ENCODE measurements around the gene MCF2L. TPM values are rescaled to one million over a fixed set of nuclear protein-coding genes. Genes with fewer than 3 reads are reported as not detected.

MCF2L gene
- total RNA-seq, 1 experiment from 2014 or later: 21.3 TPM

DNA sequence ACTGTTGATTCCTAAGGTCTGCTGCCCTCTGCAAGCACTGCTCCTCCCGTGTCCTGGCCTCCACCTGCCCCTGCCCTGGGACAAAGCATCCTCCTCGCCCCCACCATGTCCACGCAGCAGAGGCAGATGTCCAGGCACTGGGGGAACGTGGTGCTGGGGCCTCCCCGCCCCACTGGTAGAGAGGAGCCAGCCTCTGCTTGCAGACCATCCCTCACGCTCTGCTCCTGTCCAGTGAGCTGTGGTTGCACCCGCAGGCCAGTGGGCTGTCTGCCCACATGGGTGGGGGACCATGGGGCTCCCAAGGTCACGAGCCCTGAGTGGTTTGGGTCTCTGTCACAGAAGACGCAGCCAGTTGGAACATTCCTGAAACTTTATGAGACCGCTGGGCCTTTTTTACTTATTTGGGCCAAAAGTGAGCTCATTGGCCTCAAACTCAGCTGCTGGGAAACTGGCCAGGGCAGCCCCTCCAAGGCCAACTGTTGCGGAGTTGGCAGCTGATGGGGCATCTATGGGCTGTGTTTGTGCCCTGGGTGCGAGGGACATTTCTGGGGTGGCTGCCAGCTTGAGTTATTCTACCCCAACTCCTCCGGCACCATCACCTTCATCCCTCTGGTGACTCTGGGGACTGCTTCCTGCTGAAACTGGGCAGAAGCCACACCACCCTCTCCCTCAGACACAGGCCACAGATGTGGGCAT is 71.7 kb downstream of the MCF2L start:
- no peaks in the 10 kb centered on the region for H3K36me3 ChIP-seq (replicated peaks; ENCODE audit: control insufficient read depth, insufficient read depth, low read length)
- no peak overlapping the region for H3K4me3 ChIP-seq (ENCODE audit: insufficient read depth, low read depth, low read length)
- no peak for DNase-seq
- H3K27me3 ChIP-seq (ENCODE audit: control insufficient read depth, insufficient read depth, low read length): no peaks in the 10 kb centered on the region

DNA sequence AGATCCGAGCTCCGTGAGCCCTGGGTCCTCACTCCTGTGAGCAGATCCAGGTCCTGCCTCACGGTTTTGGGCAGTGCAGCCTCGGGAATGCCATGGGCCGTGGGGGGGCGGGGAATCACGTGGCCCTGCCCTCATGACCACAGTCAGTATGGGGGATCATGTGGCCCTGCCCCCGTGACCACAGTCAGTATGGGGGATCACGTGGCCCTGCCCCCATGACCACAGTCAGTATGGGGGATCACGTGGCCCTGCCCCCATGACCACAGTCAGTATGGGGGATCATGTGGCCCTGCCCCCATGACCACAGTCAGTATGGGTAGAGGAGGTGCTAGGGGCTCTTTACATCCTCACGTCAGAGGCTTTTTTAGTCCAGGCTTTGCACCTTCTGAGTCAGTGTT is 72.3 kb downstream of the MCF2L start:
- DNase-seq: no peak
- H3K36me3 ChIP-seq (replicated peaks; ENCODE audit: control insufficient read depth, insufficient read depth, low read length): no peaks in the 10 kb centered on the region
- no peak overlapping the region for H3K4me3 ChIP-seq (ENCODE audit: insufficient read depth, low read depth, low read length)
- H3K27me3 ChIP-seq (ENCODE audit: control insufficient read depth, insufficient read depth, low read length): no peaks in the 10 kb centered on the region

DNA sequence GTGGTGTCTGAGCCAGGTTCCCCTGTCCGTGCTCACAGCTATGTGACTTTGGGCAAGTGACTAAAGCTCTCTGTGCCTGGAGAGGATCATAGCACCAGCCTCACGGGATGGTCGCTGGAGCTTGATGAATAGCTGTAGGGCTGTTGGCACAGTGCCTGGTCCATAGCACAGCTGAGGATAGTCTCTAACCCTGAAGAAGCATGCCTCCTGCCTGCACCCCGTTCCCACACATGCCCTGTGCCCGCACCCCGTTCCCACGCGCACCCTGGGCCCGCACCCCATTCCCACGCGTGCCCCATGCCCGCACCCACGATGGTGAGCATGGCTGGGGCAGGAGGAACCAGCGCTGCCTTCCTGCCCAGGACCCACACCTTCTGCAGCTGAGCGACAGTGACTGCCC is 72.9 kb downstream of the MCF2L start:
- no peaks in the 10 kb centered on the region for H3K27me3 ChIP-seq (ENCODE audit: control insufficient read depth, insufficient read depth, low read length)
- no peak overlapping the region for H3K4me3 ChIP-seq (ENCODE audit: insufficient read depth, low read depth, low read length)
- H3K36me3 ChIP-seq (replicated peaks; ENCODE audit: control insufficient read depth, insufficient read depth, low read length): no peaks in the 10 kb centered on the region

GRCh38 chr13:113042456-113042855 is 73.4 kb downstream of the MCF2L start:
- no peak for DNase-seq

More for the DNA sequence above, 72.9 kb downstream of the MCF2L start:
- no peak for DNase-seq

DNA sequence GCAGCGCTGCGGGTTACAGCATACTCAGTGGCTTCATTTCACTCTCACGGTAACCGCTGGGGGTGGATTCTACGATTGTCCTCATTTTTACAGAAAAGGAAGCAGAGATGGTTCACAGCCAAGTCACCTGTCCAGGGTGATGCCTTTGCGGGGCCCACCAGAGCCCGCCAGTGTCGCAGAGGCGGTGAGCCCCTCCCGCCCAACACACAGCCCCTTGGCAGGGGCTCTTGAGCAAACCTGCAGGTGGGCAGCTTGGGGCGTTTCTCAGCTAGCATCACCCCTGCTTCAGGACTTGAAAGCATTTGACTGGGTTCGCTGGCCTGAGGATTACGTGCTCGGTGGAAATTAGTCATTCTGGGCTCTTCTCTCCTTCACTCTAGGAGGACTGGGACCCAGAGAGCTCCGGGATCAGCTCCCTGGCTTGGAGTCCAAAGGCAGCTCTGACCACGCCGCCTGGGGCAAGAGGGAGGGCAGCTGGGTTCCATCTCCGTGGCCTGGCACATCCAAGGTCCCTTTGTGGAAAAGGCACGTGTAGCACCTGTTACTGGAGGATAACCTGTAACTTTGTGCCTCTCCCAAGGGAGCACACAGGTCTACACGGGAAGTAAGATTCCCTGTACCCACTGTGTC is 74.1 kb downstream of the MCF2L start:
- Histone ChIP-seq H3K27me3 (ENCODE audit: control insufficient read depth, insufficient read depth, low read length) (no peaks in the 10 kb centered on the region), H3K36me3 (replicated peaks; ENCODE audit: control insufficient read depth, insufficient read depth, low read length) (no peaks in the 10 kb centered on the region), H3K4me3 (ENCODE audit: insufficient read depth, low read depth, low read length) (no peak overlapping the region)
- DNase-seq: no peak

More at GRCh38 chr13:113042456-113042855, 73.4 kb downstream of the MCF2L start:
- Histone ChIP-seq H3K27me3 (ENCODE audit: control insufficient read depth, insufficient read depth, low read length) (no peaks in the 10 kb centered on the region), H3K36me3 (replicated peaks; ENCODE audit: control insufficient read depth, insufficient read depth, low read length) (no peaks in the 10 kb centered on the region), H3K4me3 (ENCODE audit: insufficient read depth, low read depth, low read length) (no peak overlapping the region)

- H3K4me3 ChIP-seq (ENCODE audit: insufficient read depth, low read depth, low read length): no peak overlapping the region
- H3K27me3 ChIP-seq (ENCODE audit: control insufficient read depth, insufficient read depth, low read length): no peaks in the 10 kb centered on the region
- H3K36me3 ChIP-seq (replicated peaks; ENCODE audit: control insufficient read depth, insufficient read depth, low read length): no peaks in the 10 kb centered on the region
- DNase-seq: no peak
Observed at GRCh38 chr13:113043931-113044330, 74.9 kb downstream of the MCF2L start.

- H3K36me3 ChIP-seq (replicated peaks; ENCODE audit: control insufficient read depth, insufficient read depth, low read length): no peaks in the 10 kb centered on the region
- no peak for DNase-seq
- H3K27me3 ChIP-seq (ENCODE audit: control insufficient read depth, insufficient read depth, low read length): no peaks in the 10 kb centered on the region
- no peak overlapping the region for H3K4me3 ChIP-seq (ENCODE audit: insufficient read depth, low read depth, low read length)
Observed at GRCh38 chr13:113044391-113045114, 75.5 kb downstream of the MCF2L start.

DNA sequence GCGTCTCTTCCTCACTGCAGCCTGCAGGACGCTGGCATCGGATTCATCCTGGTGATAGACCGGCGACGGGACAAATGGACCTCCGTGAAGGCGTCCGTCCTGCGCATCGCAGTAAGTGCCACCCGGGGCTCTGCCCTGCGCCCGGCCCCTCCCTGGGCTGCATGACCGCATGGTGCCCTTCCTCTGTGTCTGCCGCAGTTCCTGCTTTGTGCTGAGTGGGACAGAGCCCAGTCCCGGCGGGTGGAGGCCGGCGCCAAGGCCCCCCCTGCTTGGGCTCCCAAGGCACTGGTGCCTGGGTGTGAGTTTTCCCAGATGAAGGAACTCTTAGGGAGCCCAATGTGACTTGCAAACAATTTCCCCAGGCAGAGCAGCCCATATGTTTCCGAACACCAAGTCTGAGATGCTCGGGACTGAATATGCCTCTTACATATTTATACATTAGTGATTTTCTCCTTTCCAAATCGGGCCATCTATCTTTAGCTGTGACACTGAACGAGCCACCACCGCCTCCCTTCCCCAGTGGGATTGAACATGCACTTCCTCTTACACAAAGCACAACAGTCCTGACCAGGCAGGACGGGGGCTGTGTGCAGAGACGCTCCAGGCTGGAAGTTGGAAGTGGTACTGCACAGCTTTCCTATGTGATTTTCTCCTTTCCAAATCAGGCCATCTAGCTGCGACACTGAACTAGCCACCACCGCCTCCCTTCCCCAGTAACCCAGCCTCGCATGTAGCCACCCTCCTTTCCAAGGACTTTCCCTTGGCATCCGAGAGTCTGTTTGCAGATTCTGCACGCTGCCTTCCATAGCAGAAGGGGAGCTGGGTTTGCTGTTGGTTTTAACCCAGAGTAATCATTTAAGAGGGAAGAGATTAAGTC is 76.5 kb downstream of the MCF2L start:
- H3K4me3 ChIP-seq (ENCODE audit: insufficient read depth, low read depth, low read length): no peak overlapping the region
- H3K36me3 ChIP-seq (replicated peaks; ENCODE audit: control insufficient read depth, insufficient read depth, low read length): no peaks in the 10 kb centered on the region
- H3K27me3 ChIP-seq (ENCODE audit: control insufficient read depth, insufficient read depth, low read length): no peaks in the 10 kb centered on the region
- no peak for DNase-seq

- Histone ChIP-seq H3K36me3 (replicated peaks; ENCODE audit: control insufficient read depth, insufficient read depth, low read length) (no peaks in the 10 kb centered on the region), H3K27me3 (ENCODE audit: control insufficient read depth, insufficient read depth, low read length) (no peaks in the 10 kb centered on the region), H3K4me3 (ENCODE audit: insufficient read depth, low read depth, low read length) (no peak overlapping the region)
- no peak for DNase-seq
Observed at GRCh38 chr13:113046128-113046882, 77.3 kb downstream of the MCF2L start.

DNA sequence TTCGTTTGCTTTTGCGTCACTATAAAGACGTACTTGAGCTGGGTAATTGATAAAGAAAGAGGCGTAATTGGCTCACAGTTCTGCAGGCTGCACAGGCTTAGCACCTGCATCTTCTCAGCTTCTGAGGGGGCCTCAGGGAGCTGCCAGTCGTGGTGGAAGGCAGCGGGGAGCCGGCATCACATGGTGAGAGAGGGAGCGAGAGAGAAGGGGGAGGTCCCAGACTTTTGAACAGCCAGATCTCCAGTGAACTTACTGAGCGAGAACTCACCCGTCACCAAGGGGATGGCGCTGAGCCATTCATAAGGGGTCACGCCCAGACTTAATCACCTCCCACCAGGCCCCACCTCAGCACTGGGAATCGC is 77.8 kb downstream of the MCF2L start:
- no peak for DNase-seq
- Histone ChIP-seq H3K27me3 (ENCODE audit: control insufficient read depth, insufficient read depth, low read length) (no peaks in the 10 kb centered on the region), H3K4me3 (ENCODE audit: insufficient read depth, low read depth, low read length) (no peak overlapping the region), H3K36me3 (replicated peaks; ENCODE audit: control insufficient read depth, insufficient read depth, low read length) (no peaks in the 10 kb centered on the region)

DNA sequence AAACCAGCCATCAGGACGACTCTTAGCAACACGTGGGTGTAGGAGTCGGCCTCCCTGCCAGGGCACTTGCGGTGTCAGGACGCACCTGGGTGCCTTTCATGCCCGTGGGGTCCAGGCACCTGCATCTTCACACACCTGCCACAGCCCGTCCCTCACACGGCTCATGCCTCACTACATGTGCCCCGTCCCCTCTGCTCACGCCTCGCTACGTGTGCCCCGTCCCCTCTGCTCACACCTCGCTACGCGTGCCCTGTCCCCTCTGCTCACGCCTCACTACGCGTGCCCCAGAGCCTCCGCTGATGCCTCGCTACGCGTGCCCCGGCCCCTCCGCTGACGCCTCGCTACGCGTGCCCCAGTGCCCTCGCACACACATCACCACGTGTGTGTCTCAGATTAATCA is 78.6 kb downstream of the MCF2L start:
- no peak overlapping the region for H3K4me3 ChIP-seq (ENCODE audit: insufficient read depth, low read depth, low read length)
- DNase-seq: no peak
- H3K36me3 ChIP-seq (replicated peaks; ENCODE audit: control insufficient read depth, insufficient read depth, low read length): no peaks in the 10 kb centered on the region
- no peaks in the 10 kb centered on the region for H3K27me3 ChIP-seq (ENCODE audit: control insufficient read depth, insufficient read depth, low read length)

GRCh38 chr13:113048766-113049165 is 79.8 kb downstream of the MCF2L start:
- no peak for DNase-seq
- no peaks in the 10 kb centered on the region for H3K36me3 ChIP-seq (replicated peaks; ENCODE audit: control insufficient read depth, insufficient read depth, low read length)
- H3K4me3 ChIP-seq (ENCODE audit: insufficient read depth, low read depth, low read length): no peak overlapping the region
- no peaks in the 10 kb centered on the region for H3K27me3 ChIP-seq (ENCODE audit: control insufficient read depth, insufficient read depth, low read length)

- Histone ChIP-seq H3K36me3 (replicated peaks; ENCODE audit: control insufficient read depth, insufficient read depth, low read length) (no peaks in the 10 kb centered on the region), H3K4me3 (ENCODE audit: insufficient read depth, low read depth, low read length) (no peak overlapping the region), H3K27me3 (ENCODE audit: control insufficient read depth, insufficient read depth, low read length) (no peaks in the 10 kb centered on the region)
- DNase-seq: no peak
Observed at GRCh38 chr13:113049521-113049941, 80.5 kb downstream of the MCF2L start.

- DNase-seq: no peak
- Histone ChIP-seq H3K4me3 (ENCODE audit: insufficient read depth, low read depth, low read length) (no peak overlapping the region), H3K36me3 (replicated peaks; ENCODE audit: control insufficient read depth, insufficient read depth, low read length) (no peaks in the 10 kb centered on the region), H3K27me3 (ENCODE audit: control insufficient read depth, insufficient read depth, low read length) (no peaks in the 10 kb centered on the region)
Observed at GRCh38 chr13:113049981-113050380, 81.0 kb downstream of the MCF2L start.
